Activated CD4-positive, alpha-beta T cell treated with anti-CD3 and anti-CD28 coated beads for 1 hour (primary cell): ENCODE results near the gene PNMA8C.
"Not testable (repeated sequence)": the region's sequence is repeated elsewhere in the genome, so short reads cannot be mapped to it uniquely, and the experiment has no call there.

Source experiments
- DNase-seq: peaks from one replicate; pipeline ENCODE4 v3.0.0-alpha.2; 2020

PNMA8C gene

GRCh38 chr19:46386996-46387712 is 41.6 kb downstream of the PNMA8C start:
- DNase-seq: no peak

- DNase-seq: no peak
Observed at GRCh38 chr19:46386151-46386550, 42.6 kb downstream of the PNMA8C start.

GRCh38 chr19:46385636-46386035 is 43.1 kb downstream of the PNMA8C start:
- DNase-seq: no peak

GRCh38 chr19:46384396-46384795 is 44.3 kb downstream of the PNMA8C start:
- DNase-seq: no peak

GRCh38 chr19:46383846-46384245 is 44.9 kb downstream of the PNMA8C start:
- no peak for DNase-seq

GRCh38 chr19:46383171-46383815 is 45.4 kb downstream of the PNMA8C start:
- no peak for DNase-seq

- DNase-seq: no peak
Observed at GRCh38 chr19:46381756-46382345, 46.9 kb downstream of the PNMA8C start.

- no peak for DNase-seq
Observed at GRCh38 chr19:46381346-46381745, 47.4 kb downstream of the PNMA8C start.

- DNase-seq: no peak
Observed at GRCh38 chr19:46380690-46381089, 48.0 kb downstream of the PNMA8C start.

- DNase-seq: no peak
Observed at GRCh38 chr19:46378268-46378667, 50.5 kb downstream of the PNMA8C start.

GRCh38 chr19:46376241-46377153 is 52.2 kb downstream of the PNMA8C start:
- no peak for DNase-seq

- DNase-seq: not testable (repeated sequence)
Observed at GRCh38 chr19:46375476-46376067, 53.2 kb downstream of the PNMA8C start.
